Colonic mucosa (tissue), 4 donors: ENCODE data around the gene IQGAP2. TPM values are rescaled to one million over a fixed set of nuclear protein-coding genes. Genes with fewer than 3 reads are reported as not detected.

Experiments used
- DNase-seq: peaks from one replicate; pipeline ENCODE4 v3.0.0-alpha.2; 2020
- H3K27ac ChIP-seq: fragments of 200-600 bp; one replicate; pipeline ENCODE4 v1.8.0; 2021
- H3K27me3 ChIP-seq: fragments of 200-600 bp; one replicate; pipeline ENCODE4 v1.8.0; 2021
- H3K36me3 ChIP-seq: fragments of 200-600 bp; one replicate; pipeline ENCODE4 v1.8.0; 2021
- H3K4me1 ChIP-seq: fragments of 200-600 bp; one replicate; pipeline ENCODE4 v1.8.0; 2021; ENCODE audit warnings: mild to moderate bottlenecking
- H3K4me3 ChIP-seq: fragments of 200-600 bp; one replicate; pipeline ENCODE4 v1.8.0; 2021
- H3K9ac ChIP-seq, 2 donors: one replicate each; pipeline ENCODE4 v1.7.0; 2013; ENCODE audit warnings: control low read depth in 2 of 2, low read depth in 2 of 2, low read length in 2 of 2
- H3K9me3 ChIP-seq: fragments of 200-600 bp; one replicate; pipeline ENCODE4 v1.8.0; 2021
- CTCF ChIP-seq: fragments of 200-600 bp; IDR thresholded peaks from one replicate; pipeline ENCODE4 v1.8.0; 2022; ENCODE audit warnings: antibody characterized with exemption, mild to moderate bottlenecking
- intact Hi-C: fragments of 100-400 bp; cut with DNase I; formaldehyde crosslinking; loops from one replicate; pipeline ENCODE4 v1.14.1; 2022
- total RNA-seq, 2 donors: library from RNA; stranded (reverse); fragmentation: NEBNext Ultra II Directional in 1 of 2; extraction: Animal tissue kit (Norgen Biotek cat#: 25700) in 1 of 2; gene quantifications; one replicate each; pipeline ENCODE4 v1.2.1, GENCODE V29; 2021
- donor health status: healthy.
- donor health status: DM: no; HTN: no; CAD: no.
- donor health status: DM: no; HTN: no; CAD: no.

IQGAP2 gene
- total RNA-seq, 2 donors from 2014 or later = 62.2 to 75.6 TPM

GRCh38 chr5:76672242-76672641 is 269.2 kb downstream of the IQGAP2 start:
- H3K4me1 ChIP-seq = no peaks in the 10 kb centered on the region
- H3K4me3 ChIP-seq = no peak overlapping the region
- TF ChIP-seq CTCF = no peak
- H3K9ac ChIP-seq = no peak overlapping the region
- no peaks in the 10 kb centered on the region for H3K27me3 ChIP-seq
- DNase-seq = no peak
- no peak overlapping the region for H3K27ac ChIP-seq
- H3K9me3 ChIP-seq = no peaks in the 10 kb centered on the region
- intact Hi-C loops = no loop called here
- H3K36me3 ChIP-seq = no peaks in the 10 kb centered on the region

GRCh38 chr5:76673125-76673524 is 270.0 kb downstream of the IQGAP2 start:
- H3K9ac ChIP-seq = no peak overlapping the region
- H3K27me3 ChIP-seq = no peaks in the 10 kb centered on the region
- no peak overlapping the region for H3K27ac ChIP-seq
- no peak for TF ChIP-seq CTCF
- no peaks in the 10 kb centered on the region for H3K36me3 ChIP-seq
- no peaks in the 10 kb centered on the region for H3K4me1 ChIP-seq
- no peak overlapping the region for H3K4me3 ChIP-seq
- intact Hi-C loops = no loop called here
- DNase-seq = peak; percentile 33
- H3K9me3 ChIP-seq = no peaks in the 10 kb centered on the region

- TF ChIP-seq CTCF = no peak
- Histone ChIP-seq H3K27me3 (no peaks in the 10 kb centered on the region), H3K9ac (no peak overlapping the region), H3K36me3 (no peaks in the 10 kb centered on the region), H3K4me3 (no peak overlapping the region), H3K27ac (no peak overlapping the region), H3K4me1 (no peaks in the 10 kb centered on the region), H3K9me3 (no peaks in the 10 kb centered on the region)
- no peak for DNase-seq
- intact Hi-C loops = no loop called here
Measured at GRCh38 chr5:76674330-76675066, 271.4 kb downstream of the IQGAP2 start.

- no peak for TF ChIP-seq CTCF
- intact Hi-C loops = no loop called here
- H3K4me3 ChIP-seq = no peak overlapping the region
- no peak overlapping the region for H3K27ac ChIP-seq
- H3K9ac ChIP-seq = no peak overlapping the region
- no peak for DNase-seq
- no peaks in the 10 kb centered on the region for H3K4me1 ChIP-seq
- H3K27me3 ChIP-seq = no peaks in the 10 kb centered on the region
- H3K9me3 ChIP-seq = no peaks in the 10 kb centered on the region
- no peaks in the 10 kb centered on the region for H3K36me3 ChIP-seq
Measured at GRCh38 chr5:76675364-76675763, 272.3 kb downstream of the IQGAP2 start.

GRCh38 chr5:76677849-76678472 is 274.9 kb downstream of the IQGAP2 start:
- H3K27ac ChIP-seq = no peak overlapping the region
- H3K9ac ChIP-seq = no peak overlapping the region
- no peaks in the 10 kb centered on the region for H3K36me3 ChIP-seq
- intact Hi-C loops = no loop called here
- H3K4me1 ChIP-seq = no peaks in the 10 kb centered on the region
- no peak overlapping the region for H3K4me3 ChIP-seq
- no peak for DNase-seq
- no peak for TF ChIP-seq CTCF
- no peaks in the 10 kb centered on the region for H3K27me3 ChIP-seq
- H3K9me3 ChIP-seq = no peaks in the 10 kb centered on the region
